PC-9 (cell line): ENCODE data around the gene KRT77. TPM values are rescaled to one million over a fixed set of nuclear protein-coding genes. Genes with fewer than 3 reads are reported as not detected.

Experiments
- BruUV-seq: library from RNA; stranded (reverse); fragments of 400-500 nt; replicated peaks from 2 replicates; lab custom pipeline; 2021; lab: Mats Ljungman, UMichigan
- CTCF ChIA-PET: fragments of 300-600 bp; sonication (Branson Sonifier 250); formaldehyde crosslinking; loops from one replicate; lab custom pipeline; 2022; ENCODE audit warnings: antibody characterized with exemption; lab: Charles Lee
- POLR2A ChIA-PET: fragments of 300-600 bp; sonication (Branson Sonifier 250); formaldehyde crosslinking; loops from one replicate; lab custom pipeline; 2022; ENCODE audit warnings: antibody characterized with exemption; ENCODE audit not compliant: unreplicated experiment; lab: Charles Lee
- DNase-seq, 2 experiments: peaks; one replicate each; pipeline versions ENCODE4 v3.0.0 to v3.0.0-alpha.2; 2015 to 2022; ENCODE audit warnings: mixed read lengths in 1 of 2
- H2AFZ ChIP-seq: fragments of 200-600 bp; sonication (generic); 2 replicates; pipeline ENCODE4 v1.8.1; 2017; ENCODE audit warnings: antibody characterized with exemption
- H3F3A ChIP-seq: fragments of 200-600 bp; sonication (generic); 2 replicates; pipeline ENCODE4 v1.8.1; 2017; ENCODE audit warnings: antibody characterized with exemption, mild to moderate bottlenecking, low read depth; ENCODE audit not compliant: insufficient read depth
- H3K27ac ChIP-seq: fragments of 200-600 bp; sonication (generic); 2 replicates; pipeline ENCODE4 v1.6.1; 2016; ENCODE audit warnings: mixed run types
- H3K27me3 ChIP-seq: fragments of 200-600 bp; sonication (generic); 2 replicates; pipeline ENCODE4 v1.6.1; 2016; ENCODE audit warnings: low read depth, mixed run types; ENCODE audit not compliant: insufficient read depth
- H3K36me3 ChIP-seq: fragments of 200-600 bp; sonication (generic); 2 replicates; pipeline ENCODE4 v1.6.1; 2016; ENCODE audit warnings: low read depth, mixed run types
- H3K4me1 ChIP-seq: fragments of 200-600 bp; sonication (generic); replicated peaks from 2 replicates; pipeline ENCODE4 v1.6.1; 2016; ENCODE audit warnings: mixed run types; ENCODE audit not compliant: insufficient read depth
- H3K4me2 ChIP-seq: fragments of 200-600 bp; sonication (generic); 2 replicates; pipeline ENCODE4 v1.6.1; 2017; ENCODE audit warnings: mixed run types
- H3K4me3 ChIP-seq: fragments of 200-600 bp; sonication (generic); 2 replicates; pipeline ENCODE4 v1.6.1; 2016; ENCODE audit warnings: mixed run types
- H3K79me2 ChIP-seq: fragments of 200-600 bp; sonication (generic); 2 replicates; pipeline ENCODE4 v1.6.1; 2017; ENCODE audit warnings: low read depth, mixed run types
- H3K9me2 ChIP-seq: fragments of 200-600 bp; sonication (generic); 2 replicates; pipeline ENCODE4 v1.8.1; 2017; ENCODE audit warnings: mild to moderate bottlenecking; ENCODE audit not compliant: insufficient read depth
- H3K9me3 ChIP-seq: fragments of 200-600 bp; sonication (generic); 2 replicates; pipeline ENCODE4 v1.8.1; 2016; ENCODE audit warnings: low read depth; ENCODE audit not compliant: insufficient read depth
- H4K20me1 ChIP-seq: fragments of 200-600 bp; sonication (generic); 2 replicates; pipeline ENCODE4 v1.8.1; 2017; ENCODE audit not compliant: insufficient read depth
- EZH2 ChIP-seq: fragments of 200-600 bp; sonication (generic); IDR thresholded peaks from 2 replicates; pipeline ENCODE4 v1.8.0; 2017; ENCODE audit warnings: antibody characterized with exemption, low read depth
- intact Hi-C: fragments of 100-400 bp; cut with micrococcal nuclease; formaldehyde crosslinking; loops from one replicate; pipeline ENCODE4 v1.10.0; 2022; ENCODE audit not compliant: unreplicated experiment
- total RNA-seq: library from RNA; stranded (reverse); gene quantifications from 2 replicates; pipeline ENCODE4 v1.2.3, GENCODE V29; 2021
- TF ChIP-seq, protein P1 (sequence below): fragments of 200-600 bp; sonication (generic); conservative IDR thresholded peaks from 2 replicates; pipeline ENCODE4 v1.6.1; 2017; ENCODE audit warnings: mixed run types, antibody characterized with exemption, mild to moderate bottlenecking, moderate library complexity

The KRT77 gene
- total RNA-seq, 1 experiment from 2014 or later, result not detected

DNA sequence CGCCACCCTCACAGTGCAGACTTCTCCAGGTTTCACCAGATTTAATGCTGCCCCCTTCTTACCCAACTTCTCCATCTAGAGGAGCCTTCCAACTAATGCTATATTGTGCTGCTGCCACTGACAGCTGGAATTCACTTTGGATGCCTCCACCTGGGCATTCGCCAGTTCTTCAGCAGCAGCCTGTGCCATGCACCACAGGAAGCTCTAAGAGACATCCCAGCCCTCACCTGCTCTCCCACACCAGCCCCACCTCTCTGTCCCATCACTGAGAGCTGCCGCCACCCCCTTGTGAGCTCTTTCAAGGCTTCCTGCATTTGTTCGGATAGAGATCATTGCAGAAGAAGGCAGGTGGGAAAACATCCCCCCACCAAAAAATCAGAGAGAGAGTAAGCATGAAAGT is 46.7 kb downstream of the KRT77 start:
- Histone ChIP-seq H3F3A (peaks cover 19% of the 10 kb centered on the region; the same call in 1 of the 2 replicates), H2AFZ (no peak overlapping the region), H3K4me1 (peaks cover 23% of the 10 kb centered on the region), H3K27me3 (no peaks in the 10 kb centered on the region), H3K27ac (no peak overlapping the region), H3K4me3 (no peak overlapping the region), H3K9me2 (no peaks in the 10 kb centered on the region), H3K4me2 (no peak overlapping the region), H3K9me3 (no peaks in the 10 kb centered on the region), H3K79me2 (no peaks in the 10 kb centered on the region), H3K36me3 (no peaks in the 10 kb centered on the region), H4K20me1 (no peaks in the 10 kb centered on the region)
- ChIA-PET POLR2A (interaction anchor here (0.5 kb wide), 1 partner anchor 413 kb away, joined by 3 read pairs; no protein-coding TSS in a partner anchor), CTCF (no interaction called here)
- intact Hi-C loops, result no loop called here
- DNase-seq, result no peak
- no TSS peak for BruUV-seq
- TF ChIP-seq EZH2, result no peak
- TF ChIP-seq, protein P1, sequence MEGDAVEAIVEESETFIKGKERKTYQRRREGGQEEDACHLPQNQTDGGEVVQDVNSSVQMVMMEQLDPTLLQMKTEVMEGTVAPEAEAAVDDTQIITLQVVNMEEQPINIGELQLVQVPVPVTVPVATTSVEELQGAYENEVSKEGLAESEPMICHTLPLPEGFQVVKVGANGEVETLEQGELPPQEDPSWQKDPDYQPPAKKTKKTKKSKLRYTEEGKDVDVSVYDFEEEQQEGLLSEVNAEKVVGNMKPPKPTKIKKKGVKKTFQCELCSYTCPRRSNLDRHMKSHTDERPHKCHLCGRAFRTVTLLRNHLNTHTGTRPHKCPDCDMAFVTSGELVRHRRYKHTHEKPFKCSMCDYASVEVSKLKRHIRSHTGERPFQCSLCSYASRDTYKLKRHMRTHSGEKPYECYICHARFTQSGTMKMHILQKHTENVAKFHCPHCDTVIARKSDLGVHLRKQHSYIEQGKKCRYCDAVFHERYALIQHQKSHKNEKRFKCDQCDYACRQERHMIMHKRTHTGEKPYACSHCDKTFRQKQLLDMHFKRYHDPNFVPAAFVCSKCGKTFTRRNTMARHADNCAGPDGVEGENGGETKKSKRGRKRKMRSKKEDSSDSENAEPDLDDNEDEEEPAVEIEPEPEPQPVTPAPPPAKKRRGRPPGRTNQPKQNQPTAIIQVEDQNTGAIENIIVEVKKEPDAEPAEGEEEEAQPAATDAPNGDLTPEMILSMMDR, result no peak

DNA sequence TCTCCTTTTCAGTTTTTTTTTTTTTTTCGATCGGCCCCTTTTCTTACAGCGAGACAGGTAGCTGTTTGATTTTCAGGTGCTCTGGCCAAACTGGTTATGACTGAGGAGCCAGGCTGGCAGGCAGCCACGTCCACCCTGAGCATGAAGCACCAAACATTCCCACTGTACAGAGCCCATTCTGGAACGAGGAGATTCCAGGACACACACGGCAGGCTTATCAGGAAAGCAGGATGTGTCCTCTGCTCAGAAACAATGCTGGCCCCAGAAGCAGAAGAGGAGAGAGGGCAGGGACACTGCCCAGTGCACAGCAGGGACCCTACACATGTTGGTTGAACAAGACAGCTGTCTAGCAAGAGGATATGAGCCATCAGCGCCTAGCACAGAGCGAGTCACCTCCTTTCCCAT is 47.6 kb downstream of the KRT77 start:
- POLR2A ChIA-PET, result interaction anchor here (0.5 to 0.6 kb wide), 3 partner anchors 17 to 508 kb away, joined by 3 to 9 read pairs (median 3); no protein-coding TSS in a partner anchor
- CTCF ChIA-PET, result interaction anchor here (0.6 kb wide), 1 partner anchor 498 kb away, joined by 4 read pairs; no protein-coding TSS in a partner anchor
- H3K36me3 ChIP-seq, result no peaks in the 10 kb centered on the region
- intact Hi-C loops, result no loop called here
- H3F3A ChIP-seq, result peaks cover 19% of the 10 kb centered on the region; the same call in 1 of the 2 replicates
- no peak overlapping the region; the same call in 1 of the 2 replicates for H2AFZ ChIP-seq
- no peaks in the 10 kb centered on the region for H3K9me3 ChIP-seq
- H4K20me1 ChIP-seq, result no peaks in the 10 kb centered on the region
- no peaks in the 10 kb centered on the region for H3K27me3 ChIP-seq
- BruUV-seq, result no TSS peak
- peak overlapping the region; percentile 30; the same call in 1 of the 2 replicates for H3K4me3 ChIP-seq
- peaks cover 23% of the 10 kb centered on the region for H3K4me1 ChIP-seq
- TF ChIP-seq, protein P1, result no peak
- TF ChIP-seq EZH2, result no peak
- H3K27ac ChIP-seq, result peak overlapping the region; percentile 22; the same call in 1 of the 2 replicates
- peak overlapping the region; percentile 73 for H3K4me2 ChIP-seq
- H3K9me2 ChIP-seq, result no peaks in the 10 kb centered on the region
- H3K79me2 ChIP-seq, result no peaks in the 10 kb centered on the region
- DNase-seq, result peak; percentile 70 to 74

DNA sequence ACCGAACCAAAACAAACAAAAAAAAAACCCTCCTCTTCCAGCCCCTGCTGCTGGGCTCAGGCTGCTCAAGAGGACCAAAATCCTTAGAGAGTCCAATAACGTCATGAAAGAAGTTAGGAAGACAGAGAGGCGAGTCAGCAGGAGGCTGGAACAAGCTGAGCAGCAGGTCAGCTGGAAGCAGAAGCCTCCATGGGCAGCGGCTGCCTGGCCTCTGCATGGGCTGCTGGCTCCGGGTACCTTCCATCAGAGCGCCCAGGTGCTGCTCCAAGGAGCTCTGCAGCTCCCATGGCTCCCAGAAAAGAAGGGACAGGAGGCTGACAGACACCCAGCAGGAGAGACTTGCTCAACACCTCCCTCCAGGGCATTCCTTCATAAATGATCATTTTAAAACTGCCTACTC is 48.1 kb downstream of the KRT77 start:
- Histone ChIP-seq H3F3A (peaks cover 19% of the 10 kb centered on the region; the same call in 1 of the 2 replicates), H3K9me3 (no peaks in the 10 kb centered on the region), H3K4me3 (peak overlapping the region; percentile 30; the same call in 1 of the 2 replicates), H3K9me2 (no peaks in the 10 kb centered on the region), H3K4me2 (peak overlapping the region; percentile 73), H3K27ac (peak overlapping the region; percentile 22; the same call in 1 of the 2 replicates), H3K79me2 (no peaks in the 10 kb centered on the region), H2AFZ (no peak overlapping the region; the same call in 1 of the 2 replicates), H3K4me1 (peaks cover 23% of the 10 kb centered on the region), H3K36me3 (no peaks in the 10 kb centered on the region), H3K27me3 (no peaks in the 10 kb centered on the region), H4K20me1 (no peaks in the 10 kb centered on the region)
- POLR2A ChIA-PET, result interaction anchor here (0.5 to 0.6 kb wide), 2 partner anchors 18 to 109 kb away, joined by 3 read pairs; no protein-coding TSS in a partner anchor
- no peak for TF ChIP-seq EZH2
- TF ChIP-seq, protein P1, result no peak
- no TSS peak for BruUV-seq
- CTCF ChIA-PET, result no interaction called here
- intact Hi-C loops, result no loop called here
- DNase-seq, result no peak
